ENCODE results near the gene RAB33A. TPM values are rescaled to one million over a fixed set of nuclear protein-coding genes. Genes with fewer than 3 reads are reported as not detected.

Gene RAB33A
- total RNA-seq, 2 experiments from 2014 or later, result 0.68 to 0.92 TPM

DNA sequence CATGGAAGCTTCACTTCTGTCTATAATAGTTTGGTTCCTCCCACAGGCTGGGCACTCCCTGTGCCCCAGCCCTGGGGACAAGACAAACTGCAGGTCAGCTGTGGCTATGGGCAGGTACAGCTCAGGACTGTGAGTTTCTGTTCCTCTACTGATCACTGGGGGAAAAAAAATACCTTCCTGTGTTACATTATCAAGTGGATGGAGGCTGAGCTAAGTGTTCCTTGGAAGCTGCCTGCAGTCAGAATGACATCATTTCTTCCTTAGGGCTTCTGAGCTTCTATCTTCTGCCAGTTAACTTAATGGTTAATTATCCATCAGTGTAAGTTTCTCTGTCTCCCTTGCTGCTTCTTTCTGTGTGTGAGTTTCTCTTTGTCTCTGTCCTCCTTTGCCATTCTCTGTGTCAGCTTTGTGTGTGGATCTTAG is 4.6 kb downstream of the RAB33A start:
- Histone ChIP-seq H2AFZ (ENCODE audit: low read length) (peak overlapping the region; percentile 68; the same call in 1 of the 2 replicates), H3K4me2 (ENCODE audit: low read length) (peak overlapping the region; percentile 67), H3K9me3 (ENCODE audit: low read length) (no peaks in the 10 kb centered on the region), H3K4me1 (ENCODE audit: insufficient read depth, low read length, poor library complexity, severe bottlenecking) (peaks cover 56% of the 10 kb centered on the region), H3K4me3 (ENCODE audit: low read depth, low read length, poor library complexity, severe bottlenecking) (peak overlapping the region; percentile 2), H3K9me2 (ENCODE audit: insufficient read depth, low read length) (no peaks in the 10 kb centered on the region), H3K27ac (ENCODE audit: low read depth, low read length, poor library complexity, severe bottlenecking) (peak overlapping the region; percentile 48), H3K36me3 (ENCODE audit: insufficient read depth, low read length) (no peaks in the 10 kb centered on the region), H3K79me2 (ENCODE audit: insufficient read depth, low read depth, low read length) (no peaks in the 10 kb centered on the region), H4K20me1 (ENCODE audit: insufficient read depth, low read length) (no peaks in the 10 kb centered on the region)
- ChIA-PET CTCF (ENCODE audit: unreplicated experiment) (interaction anchor here (0.7 to 1.0 kb wide), 2 partner anchors 10 to 15 kb away, joined by 3 to 4 read pairs; no protein-coding TSS in a partner anchor), POLR2A (interaction anchor here (0.6 to 1.7 kb wide), 9 partner anchors 11 to 617 kb away, joined by 3 to 6 read pairs (median 4); partner anchors contain the start of gene AIFM1)
- intact Hi-C loops (cut with micrococcal nuclease; ENCODE audit: unreplicated experiment), result loop anchor here (10.0 kb wide), 1 partner anchor 392 kb away; no protein-coding TSS in a partner anchor
- no TSS peak for BruUV-seq (replicated peaks)
- TF ChIP-seq EZH2phosphoT487 (IDR thresholded peaks at IDR 0.05; ENCODE audit: borderline replicate concordance, low read depth, low read length), result no peak
- TF ChIP-seq, protein P1, sequence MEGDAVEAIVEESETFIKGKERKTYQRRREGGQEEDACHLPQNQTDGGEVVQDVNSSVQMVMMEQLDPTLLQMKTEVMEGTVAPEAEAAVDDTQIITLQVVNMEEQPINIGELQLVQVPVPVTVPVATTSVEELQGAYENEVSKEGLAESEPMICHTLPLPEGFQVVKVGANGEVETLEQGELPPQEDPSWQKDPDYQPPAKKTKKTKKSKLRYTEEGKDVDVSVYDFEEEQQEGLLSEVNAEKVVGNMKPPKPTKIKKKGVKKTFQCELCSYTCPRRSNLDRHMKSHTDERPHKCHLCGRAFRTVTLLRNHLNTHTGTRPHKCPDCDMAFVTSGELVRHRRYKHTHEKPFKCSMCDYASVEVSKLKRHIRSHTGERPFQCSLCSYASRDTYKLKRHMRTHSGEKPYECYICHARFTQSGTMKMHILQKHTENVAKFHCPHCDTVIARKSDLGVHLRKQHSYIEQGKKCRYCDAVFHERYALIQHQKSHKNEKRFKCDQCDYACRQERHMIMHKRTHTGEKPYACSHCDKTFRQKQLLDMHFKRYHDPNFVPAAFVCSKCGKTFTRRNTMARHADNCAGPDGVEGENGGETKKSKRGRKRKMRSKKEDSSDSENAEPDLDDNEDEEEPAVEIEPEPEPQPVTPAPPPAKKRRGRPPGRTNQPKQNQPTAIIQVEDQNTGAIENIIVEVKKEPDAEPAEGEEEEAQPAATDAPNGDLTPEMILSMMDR (conservative IDR thresholded peaks at IDR 0.05; ENCODE audit: low read length), result no peak
- DNase-seq (ENCODE audit: low spot score), result peak; percentile 63

DNA sequence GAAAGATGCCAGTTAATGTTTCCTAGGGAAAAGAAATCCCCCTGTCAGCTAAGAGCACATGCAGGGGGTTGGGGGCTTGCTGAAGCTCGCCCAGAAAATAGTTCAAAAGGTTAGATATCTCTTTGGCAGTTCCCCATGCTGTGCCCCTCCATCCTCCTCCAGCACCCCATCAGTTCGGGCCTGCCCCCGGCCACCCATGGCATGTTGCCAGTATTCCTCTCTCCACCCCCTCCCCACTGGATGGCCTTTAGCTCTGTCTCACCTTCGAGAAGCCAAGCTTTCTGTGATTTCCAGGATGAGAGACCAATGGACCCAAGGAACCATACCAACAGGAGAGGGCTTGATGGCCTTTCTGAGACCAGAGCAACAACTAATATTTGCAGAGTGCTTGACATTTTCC is 5.2 kb downstream of the RAB33A start:
- Histone ChIP-seq H3K27ac (ENCODE audit: low read depth, low read length, poor library complexity, severe bottlenecking) (peak overlapping the region; percentile 48), H3K4me3 (ENCODE audit: low read depth, low read length, poor library complexity, severe bottlenecking) (no peak overlapping the region), H3K4me1 (ENCODE audit: insufficient read depth, low read length, poor library complexity, severe bottlenecking) (peaks cover 50% of the 10 kb centered on the region), H4K20me1 (ENCODE audit: insufficient read depth, low read length) (no peaks in the 10 kb centered on the region), H3K4me2 (ENCODE audit: low read length) (peak overlapping the region; percentile 67), H2AFZ (ENCODE audit: low read length) (peak overlapping the region; percentile 68; the same call in 1 of the 2 replicates), H3K79me2 (ENCODE audit: insufficient read depth, low read depth, low read length) (no peaks in the 10 kb centered on the region), H3K9me3 (ENCODE audit: low read length) (no peaks in the 10 kb centered on the region), H3K9me2 (ENCODE audit: insufficient read depth, low read length) (no peaks in the 10 kb centered on the region), H3K36me3 (ENCODE audit: insufficient read depth, low read length) (no peaks in the 10 kb centered on the region)
- ChIA-PET CTCF (ENCODE audit: unreplicated experiment) (interaction anchor here (0.7 kb wide), 1 partner anchor 9 kb away, joined by 3 read pairs; no protein-coding TSS in a partner anchor), POLR2A (interaction anchor here (0.8 to 1.6 kb wide), 4 partner anchors 11 to 19 kb away, joined by 3 to 6 read pairs (median 3); partner anchors contain the start of gene AIFM1)
- intact Hi-C loops (cut with micrococcal nuclease; ENCODE audit: unreplicated experiment), result loop anchor here (10.0 kb wide), 1 partner anchor 392 kb away; no protein-coding TSS in a partner anchor
- no peak for TF ChIP-seq EZH2phosphoT487 (IDR thresholded peaks at IDR 0.05; ENCODE audit: borderline replicate concordance, low read depth, low read length)
- TF ChIP-seq, protein P1 (conservative IDR thresholded peaks at IDR 0.05; ENCODE audit: low read length), result no peak
- BruUV-seq (replicated peaks), result no TSS peak
- DNase-seq (ENCODE audit: low spot score), result no peak

DNA sequence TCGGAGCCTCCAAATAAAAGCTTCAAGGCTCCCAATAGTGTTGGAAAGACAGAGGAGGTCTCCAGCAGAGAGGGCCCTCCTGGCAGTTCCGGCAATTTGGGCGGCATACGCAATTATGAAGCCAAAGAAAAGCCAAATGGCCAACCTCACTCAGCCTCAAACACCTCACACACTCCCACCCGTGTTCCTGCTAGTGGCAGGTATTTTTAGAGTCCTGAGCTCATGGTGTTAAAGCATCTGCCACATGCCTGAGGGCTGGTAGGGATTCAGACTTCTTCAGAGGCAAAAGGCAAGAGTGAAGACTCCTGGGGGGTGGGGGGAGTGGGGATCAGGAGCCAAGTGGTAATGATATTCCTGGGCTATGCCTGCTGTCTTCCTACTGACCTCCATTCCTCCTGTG is 7.4 kb downstream of the RAB33A start:
- Histone ChIP-seq H3K4me3 (ENCODE audit: low read depth, low read length, poor library complexity, severe bottlenecking) (no peak overlapping the region), H2AFZ (ENCODE audit: low read length) (no peak overlapping the region), H3K36me3 (ENCODE audit: insufficient read depth, low read length) (no peaks in the 10 kb centered on the region), H3K4me1 (ENCODE audit: insufficient read depth, low read length, poor library complexity, severe bottlenecking) (peaks cover 38% of the 10 kb centered on the region), H3K9me2 (ENCODE audit: insufficient read depth, low read length) (no peaks in the 10 kb centered on the region), H4K20me1 (ENCODE audit: insufficient read depth, low read length) (no peaks in the 10 kb centered on the region), H3K79me2 (ENCODE audit: insufficient read depth, low read depth, low read length) (no peaks in the 10 kb centered on the region), H3K27ac (ENCODE audit: low read depth, low read length, poor library complexity, severe bottlenecking) (no peak overlapping the region), H3K9me3 (ENCODE audit: low read length) (no peaks in the 10 kb centered on the region), H3K4me2 (ENCODE audit: low read length) (no peak overlapping the region)
- no TSS peak for BruUV-seq (replicated peaks)
- DNase-seq (ENCODE audit: low spot score), result no peak
- no peak for TF ChIP-seq EZH2phosphoT487 (IDR thresholded peaks at IDR 0.05; ENCODE audit: borderline replicate concordance, low read depth, low read length)
- TF ChIP-seq, protein P1 (conservative IDR thresholded peaks at IDR 0.05; ENCODE audit: low read length), result no peak
- ChIA-PET POLR2A (no interaction called here), CTCF (ENCODE audit: unreplicated experiment) (interaction anchor here (0.6 kb wide), 1 partner anchor 9 kb away, joined by 3 read pairs; no protein-coding TSS in a partner anchor)
- intact Hi-C loops (cut with micrococcal nuclease; ENCODE audit: unreplicated experiment), result loop anchor here (10.0 kb wide), 1 partner anchor 394 kb away; no protein-coding TSS in a partner anchor

Data from OCI-LY7 (cell line).